Mesothelial cell of epicardium (in vitro differentiated cells): ENCODE results near the gene CPN2. TPM values are rescaled to one million over a fixed set of nuclear protein-coding genes. Genes with fewer than 3 reads are reported as not detected.

Source experiments
- DNase-seq, 2 experiments: peaks; one replicate each; pipeline ENCODE4 v3.0.0; 2021; ENCODE audit warnings: low spot score in 2 of 2; ENCODE audit not compliant: unreplicated experiment in 2 of 2
- H3K27ac Mint-ChIP-seq: 2 replicates; pipeline ENCODE4 v1.8.0; 2021; ENCODE audit warnings: mixed read lengths
- H3K27me3 Mint-ChIP-seq: 2 replicates; pipeline ENCODE4 v1.8.0; 2021; ENCODE audit warnings: low read depth, mixed read lengths
- H3K36me3 Mint-ChIP-seq: 2 replicates; pipeline ENCODE4 v1.8.0; 2021; ENCODE audit warnings: mixed read lengths
- H3K4me1 Mint-ChIP-seq: 2 replicates; pipeline ENCODE4 v1.8.0; 2021; ENCODE audit warnings: mixed read lengths
- H3K4me3 Mint-ChIP-seq: 2 replicates; pipeline ENCODE4 v1.8.0; 2021; ENCODE audit warnings: mild to moderate bottlenecking, moderate library complexity, mixed read lengths
- H3K9me3 Mint-ChIP-seq: 2 replicates; pipeline ENCODE4 v1.8.0; 2021; ENCODE audit warnings: mixed read lengths
- total RNA-seq: library from RNA; stranded (reverse); gene quantifications from 3 replicates; pipeline ENCODE4 v1.2.1, GENCODE V29; 2021
- TF ChIP-seq, protein P1 (sequence below): fragments of 200-600 bp; sonication (generic); IDR thresholded peaks from one replicate; pipeline ENCODE4 v1.5.0; 2021; ENCODE audit warnings: antibody characterized with exemption; ENCODE audit not compliant: unreplicated experiment

The CPN2 gene
- total RNA-seq, 1 donor from 2014 or later: not detected

DNA sequence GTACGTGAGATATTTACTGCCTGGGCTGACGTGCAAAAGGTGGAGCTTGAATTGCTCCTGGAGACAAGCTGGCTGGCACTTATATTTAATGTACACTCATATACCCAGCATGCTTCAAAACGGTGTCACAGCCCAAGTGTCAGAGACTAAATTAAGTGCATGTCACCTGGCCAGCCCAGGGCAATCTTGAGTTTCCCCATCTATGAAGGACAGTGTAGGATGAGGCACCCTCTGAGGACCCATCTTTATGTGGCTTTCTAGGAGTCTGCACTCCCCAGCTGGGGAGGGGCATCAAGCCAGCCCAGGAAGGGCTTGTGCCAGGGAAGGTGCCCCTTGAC lies 13.2 kb upstream of the CPN2 start:
- H3K4me3 Mint-ChIP-seq: no peak overlapping the region
- no peaks in the 10 kb centered on the region for H3K9me3 Mint-ChIP-seq
- peaks cover 23% of the 10 kb centered on the region for H3K4me1 Mint-ChIP-seq
- H3K27me3 Mint-ChIP-seq: peaks cover 68% of the 10 kb centered on the region
- H3K36me3 Mint-ChIP-seq: no peaks in the 10 kb centered on the region
- no peak for DNase-seq
- H3K27ac Mint-ChIP-seq: no peak overlapping the region
- TF ChIP-seq, protein P1, sequence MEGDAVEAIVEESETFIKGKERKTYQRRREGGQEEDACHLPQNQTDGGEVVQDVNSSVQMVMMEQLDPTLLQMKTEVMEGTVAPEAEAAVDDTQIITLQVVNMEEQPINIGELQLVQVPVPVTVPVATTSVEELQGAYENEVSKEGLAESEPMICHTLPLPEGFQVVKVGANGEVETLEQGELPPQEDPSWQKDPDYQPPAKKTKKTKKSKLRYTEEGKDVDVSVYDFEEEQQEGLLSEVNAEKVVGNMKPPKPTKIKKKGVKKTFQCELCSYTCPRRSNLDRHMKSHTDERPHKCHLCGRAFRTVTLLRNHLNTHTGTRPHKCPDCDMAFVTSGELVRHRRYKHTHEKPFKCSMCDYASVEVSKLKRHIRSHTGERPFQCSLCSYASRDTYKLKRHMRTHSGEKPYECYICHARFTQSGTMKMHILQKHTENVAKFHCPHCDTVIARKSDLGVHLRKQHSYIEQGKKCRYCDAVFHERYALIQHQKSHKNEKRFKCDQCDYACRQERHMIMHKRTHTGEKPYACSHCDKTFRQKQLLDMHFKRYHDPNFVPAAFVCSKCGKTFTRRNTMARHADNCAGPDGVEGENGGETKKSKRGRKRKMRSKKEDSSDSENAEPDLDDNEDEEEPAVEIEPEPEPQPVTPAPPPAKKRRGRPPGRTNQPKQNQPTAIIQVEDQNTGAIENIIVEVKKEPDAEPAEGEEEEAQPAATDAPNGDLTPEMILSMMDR: no peak

DNA sequence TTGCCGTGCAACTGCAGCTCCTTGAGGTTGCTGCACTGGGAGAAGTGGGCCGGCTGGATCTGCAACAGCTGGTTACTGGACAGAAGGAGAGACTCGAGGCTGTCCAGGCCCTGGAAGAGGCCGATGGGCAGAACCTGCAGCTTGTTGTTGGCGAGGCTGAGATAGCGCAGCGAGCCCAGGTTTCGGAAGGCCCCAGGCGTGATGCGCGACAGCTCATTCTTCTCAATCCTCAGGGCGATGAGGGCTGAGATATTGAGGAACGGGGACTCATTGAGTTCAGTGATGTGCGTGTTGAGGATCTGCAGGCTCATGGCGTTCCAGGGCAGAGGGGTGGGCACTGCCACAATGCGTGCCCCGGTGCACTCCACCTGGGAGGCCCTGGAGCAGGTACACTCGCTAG lies 9.4 kb upstream of the CPN2 start:
- Mint-ChIP-seq H3K9me3 (no peaks in the 10 kb centered on the region), H3K4me1 (peaks cover 13% of the 10 kb centered on the region), H3K36me3 (no peaks in the 10 kb centered on the region), H3K27ac (no peak overlapping the region), H3K4me3 (no peak overlapping the region), H3K27me3 (peaks cover 74% of the 10 kb centered on the region)
- TF ChIP-seq, protein P1: no peak
- DNase-seq: no peak

DNA sequence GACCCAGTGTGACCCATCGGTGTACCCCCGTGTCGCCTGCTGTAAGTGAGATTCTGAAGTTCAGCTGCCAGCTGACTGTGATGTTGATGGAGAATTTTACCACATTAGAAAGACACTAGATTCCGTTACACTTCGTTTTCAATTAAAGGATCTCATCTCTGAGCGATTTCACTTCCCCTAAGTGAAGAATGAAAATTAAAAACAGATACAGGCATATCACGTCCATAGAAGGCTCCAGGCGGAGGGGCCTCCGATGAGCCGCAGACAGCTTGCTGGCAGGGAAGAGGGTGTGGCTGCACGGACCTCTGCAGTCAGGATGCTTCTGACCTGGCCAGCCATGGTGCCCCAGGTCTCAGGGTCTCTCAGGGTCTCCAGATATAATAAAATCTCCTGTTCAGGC lies 6.6 kb upstream of the CPN2 start:
- no peak for DNase-seq
- Mint-ChIP-seq H3K27me3 (peaks cover 64% of the 10 kb centered on the region), H3K9me3 (no peaks in the 10 kb centered on the region), H3K27ac (no peak overlapping the region), H3K4me1 (no peaks in the 10 kb centered on the region), H3K4me3 (no peak overlapping the region), H3K36me3 (no peaks in the 10 kb centered on the region)
- TF ChIP-seq, protein P1: no peak

DNA sequence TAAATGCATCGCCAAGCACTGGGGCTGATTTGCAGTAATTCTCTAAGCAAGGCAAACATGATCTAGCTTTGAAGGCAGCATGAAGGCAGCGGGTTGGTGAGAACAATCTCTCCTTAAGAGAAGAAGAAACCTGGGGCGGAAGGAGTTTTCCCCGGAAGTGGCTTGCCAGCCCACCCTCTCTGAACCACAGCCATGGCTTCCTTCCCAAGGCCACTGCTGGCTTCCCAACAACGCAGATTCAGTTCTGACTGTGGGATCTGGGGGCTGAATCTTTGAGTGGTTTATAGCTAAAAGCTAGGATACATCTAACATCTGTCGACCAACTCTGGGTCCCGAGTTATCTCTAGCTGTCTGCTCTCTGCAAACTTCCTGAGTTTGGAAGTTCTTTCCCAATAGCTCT lies 4.3 kb upstream of the CPN2 start:
- TF ChIP-seq, protein P1: no peak
- no peaks in the 10 kb centered on the region for H3K9me3 Mint-ChIP-seq
- no peaks in the 10 kb centered on the region for H3K36me3 Mint-ChIP-seq
- H3K4me1 Mint-ChIP-seq: no peaks in the 10 kb centered on the region
- no peak overlapping the region for H3K4me3 Mint-ChIP-seq
- H3K27me3 Mint-ChIP-seq: peaks cover 44% of the 10 kb centered on the region
- no peak for DNase-seq
- H3K27ac Mint-ChIP-seq: no peak overlapping the region

DNA sequence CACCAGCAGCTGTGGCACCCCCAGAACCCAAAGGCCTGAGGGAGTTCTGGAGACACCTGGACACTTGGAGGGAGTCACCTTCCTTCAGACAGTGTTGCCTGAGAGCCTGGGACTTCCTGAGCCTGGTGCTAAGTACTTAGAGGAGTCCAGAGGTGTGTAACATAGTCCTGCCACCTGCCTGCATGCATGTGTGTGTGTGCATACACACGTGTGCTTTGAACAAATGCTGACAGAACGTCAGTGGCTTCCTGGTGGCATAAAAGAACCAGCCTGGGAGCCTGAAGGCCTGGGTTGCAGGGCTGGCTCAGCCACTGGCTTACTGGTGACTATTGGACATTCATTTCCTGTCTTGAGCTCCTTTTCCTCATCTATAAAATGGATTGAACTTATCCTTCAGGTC lies 3.2 kb upstream of the CPN2 start:
- H3K4me3 Mint-ChIP-seq: no peak overlapping the region
- no peaks in the 10 kb centered on the region for H3K9me3 Mint-ChIP-seq
- no peak overlapping the region for H3K27ac Mint-ChIP-seq
- no peaks in the 10 kb centered on the region for H3K36me3 Mint-ChIP-seq
- H3K27me3 Mint-ChIP-seq: peaks cover 33% of the 10 kb centered on the region
- TF ChIP-seq, protein P1: no peak
- DNase-seq: no peak
- H3K4me1 Mint-ChIP-seq: no peaks in the 10 kb centered on the region

DNA sequence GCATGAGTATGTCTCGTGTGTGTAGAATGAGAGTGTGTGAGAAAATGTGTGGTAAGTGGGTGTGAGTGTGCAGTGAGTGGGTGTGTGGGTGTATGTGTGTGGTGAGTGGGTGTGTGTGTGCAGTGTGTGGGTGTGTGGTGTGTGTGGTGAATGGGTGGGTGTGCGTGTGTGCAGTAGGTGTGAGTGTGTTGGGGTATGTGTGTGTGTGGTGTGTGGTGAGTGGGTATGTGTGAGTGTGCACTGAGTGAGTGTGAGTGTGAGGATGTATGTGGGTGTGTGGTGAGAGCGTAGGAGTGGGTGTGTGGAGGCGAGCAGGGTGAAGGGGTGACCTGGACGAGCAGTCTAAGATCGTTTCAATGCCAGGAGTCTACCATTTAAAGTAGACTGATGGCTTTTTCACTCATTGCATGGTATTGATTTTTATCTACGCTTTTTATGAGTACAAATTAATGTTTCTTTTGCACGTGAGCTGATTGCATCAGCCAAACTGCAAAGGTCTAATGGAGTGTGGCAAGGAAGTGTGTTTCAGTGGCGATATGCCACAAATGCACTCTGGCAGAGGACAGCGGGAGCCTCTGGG lies 1.6 kb upstream of the CPN2 start:
- TF ChIP-seq, protein P1: no peak
- Mint-ChIP-seq H3K27ac (no peak overlapping the region), H3K36me3 (no peaks in the 10 kb centered on the region), H3K4me1 (no peaks in the 10 kb centered on the region), H3K9me3 (no peaks in the 10 kb centered on the region), H3K4me3 (no peak overlapping the region), H3K27me3 (peaks cover 18% of the 10 kb centered on the region)
- DNase-seq: no peak
